NCI-H1092 (cell line): ENCODE measurements around the gene CENPP.

Source experiments
- DNase-seq: peaks from one replicate; lab custom pipeline; 2025; lab: John Stamatoyannopoulos, UW

CENPP gene

GRCh38 chr9:92640398-92641091, 314.8 kb downstream of the CENPP start:
- DNase-seq = no peak

DNA sequence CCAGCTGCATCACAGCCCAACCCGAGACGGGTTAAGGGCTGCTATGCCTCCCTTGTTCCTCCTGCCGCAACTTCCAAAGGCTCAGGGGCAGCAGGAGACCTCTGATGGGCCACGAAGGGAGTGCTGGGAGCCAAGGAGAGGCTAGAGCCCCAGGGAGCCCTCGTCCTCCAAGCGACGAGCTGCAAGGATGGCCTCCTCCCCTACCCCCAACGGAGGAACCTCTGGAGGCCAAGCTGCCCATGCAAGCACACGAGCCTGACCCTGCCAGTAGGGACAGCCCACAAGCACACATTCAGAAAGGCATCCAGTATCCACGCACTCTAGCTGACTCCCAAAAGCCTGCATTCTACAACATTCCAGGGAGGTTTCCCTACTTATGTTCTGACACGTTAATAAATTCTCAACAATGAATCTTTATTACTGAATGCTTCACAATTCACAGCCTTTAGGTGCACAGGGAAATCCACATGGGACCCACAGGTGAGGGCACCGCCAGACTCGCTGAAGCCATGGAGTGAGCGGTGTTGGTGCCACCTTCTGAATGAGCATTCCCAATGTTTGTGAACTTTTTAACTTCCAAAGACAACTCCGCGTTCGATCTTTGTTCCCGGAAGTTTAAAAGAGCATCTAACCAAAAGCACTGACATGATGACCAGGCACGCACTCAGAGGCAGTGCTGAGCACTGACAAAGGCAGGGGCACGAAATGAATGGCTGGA, 315.5 kb downstream of the CENPP start:
- no peak for DNase-seq

DNA sequence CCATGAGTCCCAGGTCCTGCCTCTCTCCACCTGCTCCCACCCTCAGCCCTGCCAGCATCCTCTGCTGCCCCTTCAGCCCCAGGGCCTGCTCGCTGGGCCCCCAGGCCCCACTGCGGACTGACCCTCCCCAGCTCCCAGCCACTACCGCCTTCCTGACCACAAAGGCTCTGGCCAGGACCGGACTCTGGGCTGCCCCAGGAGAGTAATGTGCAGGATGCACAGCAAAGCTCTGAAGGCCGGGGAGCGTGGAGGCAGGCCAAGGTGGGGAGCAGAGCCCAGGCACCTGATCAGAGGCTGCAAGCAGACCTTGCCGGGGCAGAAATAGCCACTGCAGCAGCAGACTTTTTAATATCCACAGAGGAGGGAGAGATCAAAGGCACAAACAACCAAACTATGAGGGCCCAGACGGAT, 316.3 kb downstream of the CENPP start:
- DNase-seq = no peak

- DNase-seq = no peak
Measured at GRCh38 chr9:92642564-92642963, 316.8 kb downstream of the CENPP start.

DNA sequence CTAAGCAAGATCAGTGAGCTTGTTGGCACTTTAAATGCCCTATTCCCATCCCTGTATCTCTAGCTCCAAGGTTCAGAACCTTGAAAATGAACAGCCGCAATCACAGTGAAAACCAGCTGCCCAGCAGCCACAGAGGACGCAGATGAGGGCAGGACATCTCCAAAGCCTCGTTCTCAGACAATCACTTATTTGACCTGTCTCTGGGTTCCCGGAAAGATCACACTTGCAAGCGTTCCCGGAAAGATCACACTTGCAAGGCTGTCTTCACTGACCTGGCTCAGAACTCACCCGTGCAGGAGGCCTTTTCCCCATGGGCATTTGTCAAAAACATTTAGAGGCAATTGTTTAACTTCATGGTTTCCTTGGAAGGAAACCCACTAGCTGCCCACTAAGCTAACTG, 318.5 kb downstream of the CENPP start:
- no peak for DNase-seq

DNA sequence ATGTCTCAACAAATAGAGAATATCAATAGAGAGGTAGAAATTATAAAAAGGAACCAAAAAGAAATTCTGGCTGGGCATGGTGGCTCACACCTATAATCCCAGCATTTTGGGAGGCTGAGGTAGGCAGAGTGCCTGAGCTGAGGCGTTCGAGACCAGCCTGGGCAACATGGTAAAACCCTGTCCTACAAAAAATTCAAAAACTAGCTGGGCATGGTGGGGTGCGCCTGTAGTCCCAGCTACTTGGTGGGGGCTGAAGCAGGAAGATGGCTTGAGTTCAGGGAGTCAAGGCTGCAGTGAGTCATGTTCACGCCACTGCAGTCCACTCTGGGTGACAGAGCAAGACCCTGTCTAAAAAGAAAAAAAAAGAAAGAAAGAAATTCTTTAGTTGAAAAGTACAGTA, 319.3 kb downstream of the CENPP start:
- no peak for DNase-seq

- no peak for DNase-seq
Measured at GRCh38 chr9:92647671-92648473, 322.1 kb downstream of the CENPP start.

DNA sequence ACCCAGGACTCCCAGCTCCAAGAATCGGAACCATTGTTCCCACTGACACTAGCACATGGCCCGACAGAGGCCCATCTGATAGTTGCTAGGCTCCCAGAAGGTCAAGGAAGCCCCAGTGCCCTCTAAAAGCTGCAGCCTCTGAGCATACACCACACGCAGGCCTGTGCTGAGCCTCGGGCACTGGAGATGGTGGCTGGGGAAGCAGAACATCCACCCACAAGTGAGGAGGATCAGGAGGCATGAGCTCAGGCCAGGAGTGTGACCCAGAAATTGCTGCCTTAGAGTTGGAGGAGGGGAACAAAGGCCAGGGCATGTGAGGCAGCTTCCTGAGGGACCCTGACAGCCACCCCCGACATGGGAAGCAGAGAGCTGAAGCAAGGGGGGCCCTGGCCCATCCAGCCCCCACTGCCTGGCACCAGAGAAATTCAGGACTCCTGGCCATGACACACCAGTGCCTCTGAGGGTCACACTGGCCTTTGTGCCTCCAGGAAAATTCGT, 322.8 kb downstream of the CENPP start:
- no peak for DNase-seq

GRCh38 chr9:92649007-92649406, 323.3 kb downstream of the CENPP start:
- DNase-seq = no peak

DNA sequence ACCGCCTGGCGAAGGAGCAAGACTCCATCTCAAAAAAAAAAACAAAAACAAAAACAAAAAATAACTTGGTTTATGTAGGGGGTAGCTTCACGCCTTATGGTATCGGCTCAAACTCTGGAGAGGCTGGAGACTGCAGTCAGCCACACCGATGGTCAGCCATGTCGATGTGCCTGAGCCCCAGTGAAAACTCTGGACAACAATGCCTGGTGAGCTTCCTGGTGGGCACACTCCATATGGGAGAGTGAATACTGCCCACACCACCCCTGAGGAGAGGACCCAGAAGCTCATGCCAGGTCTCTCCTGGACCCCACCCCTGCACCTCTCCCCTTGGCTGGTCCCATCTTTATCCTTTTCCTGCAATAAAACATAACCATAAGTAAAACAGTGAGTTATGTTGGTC, 324.5 kb downstream of the CENPP start:
- DNase-seq = no peak

DNA sequence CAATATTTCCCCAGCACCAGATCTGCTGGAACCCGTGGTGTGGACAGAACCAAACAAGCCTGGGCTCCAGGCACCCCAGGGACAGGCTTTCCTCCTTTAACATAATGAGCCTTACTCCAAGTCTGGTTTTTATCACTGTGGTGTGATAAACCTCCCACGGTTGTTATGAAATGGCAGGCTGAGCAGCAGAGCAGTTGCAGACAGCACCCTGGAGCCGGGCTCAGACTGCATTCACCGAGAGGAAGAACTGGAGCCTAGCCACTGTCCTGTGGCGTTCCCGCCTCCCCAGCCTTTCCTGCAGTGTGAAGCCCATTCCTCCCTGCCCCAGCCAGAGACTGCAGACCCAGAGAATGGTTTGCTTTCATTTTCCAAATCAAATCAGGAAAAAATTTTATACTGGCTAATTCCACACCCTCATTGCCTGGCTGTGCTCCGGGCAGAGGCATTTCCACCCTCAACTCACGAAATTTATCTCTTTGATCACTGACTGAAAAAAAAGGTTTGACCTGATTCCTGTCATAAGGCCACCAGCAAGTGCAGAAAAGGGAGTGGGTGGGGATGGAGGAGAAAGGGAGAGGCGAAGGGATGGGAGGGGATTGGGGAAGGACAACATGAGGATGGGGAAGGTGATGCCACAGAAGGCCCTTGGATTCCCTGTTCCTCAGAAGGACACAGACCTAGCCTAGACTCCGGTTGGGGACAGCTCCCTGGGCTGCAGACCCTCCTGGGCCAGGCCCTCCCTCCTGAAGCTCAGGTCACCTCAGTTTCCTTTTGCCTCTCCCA, 325.3 kb downstream of the CENPP start:
- DNase-seq = no peak

GRCh38 chr9:92652461-92652860, 326.7 kb downstream of the CENPP start:
- no peak for DNase-seq

DNA sequence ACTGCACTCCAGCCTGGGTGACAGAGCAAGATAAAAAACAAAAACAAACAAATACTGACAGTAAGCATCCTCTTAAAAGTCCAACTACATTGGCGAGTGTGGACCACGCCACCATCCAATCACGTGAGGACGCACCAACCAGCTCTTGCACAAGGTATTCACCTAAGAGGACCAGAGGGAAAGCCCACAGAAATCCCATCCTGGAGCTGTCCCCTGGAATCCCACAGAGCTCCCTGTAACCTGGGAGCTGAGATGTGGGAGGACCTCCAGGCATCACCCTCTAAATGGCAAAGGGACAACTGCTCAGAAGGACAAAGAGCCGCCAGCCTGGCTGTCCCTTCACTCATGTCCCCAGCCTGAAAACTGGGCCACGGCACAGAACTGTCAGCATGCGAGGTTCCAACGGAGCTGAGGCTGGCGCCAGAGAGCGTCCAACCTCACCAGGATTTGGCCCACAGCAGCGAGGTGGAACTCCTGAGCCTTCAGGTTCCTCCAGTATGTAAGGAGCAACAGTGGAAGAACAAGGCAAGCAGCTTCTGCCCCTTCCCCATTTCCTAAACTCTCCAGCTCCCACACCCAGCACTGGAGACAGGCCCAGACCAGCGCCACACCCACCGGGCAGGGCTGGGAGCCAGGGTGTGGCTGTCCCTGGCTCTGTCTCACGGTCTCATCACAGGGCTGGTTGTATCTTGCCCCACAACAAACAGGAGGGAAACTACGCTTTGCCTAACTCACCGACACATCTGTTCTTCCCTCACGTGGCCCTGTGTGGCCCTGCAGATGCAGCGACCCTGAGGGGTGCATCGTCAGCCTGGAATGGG, 328.9 kb downstream of the CENPP start:
- no peak for DNase-seq

DNA sequence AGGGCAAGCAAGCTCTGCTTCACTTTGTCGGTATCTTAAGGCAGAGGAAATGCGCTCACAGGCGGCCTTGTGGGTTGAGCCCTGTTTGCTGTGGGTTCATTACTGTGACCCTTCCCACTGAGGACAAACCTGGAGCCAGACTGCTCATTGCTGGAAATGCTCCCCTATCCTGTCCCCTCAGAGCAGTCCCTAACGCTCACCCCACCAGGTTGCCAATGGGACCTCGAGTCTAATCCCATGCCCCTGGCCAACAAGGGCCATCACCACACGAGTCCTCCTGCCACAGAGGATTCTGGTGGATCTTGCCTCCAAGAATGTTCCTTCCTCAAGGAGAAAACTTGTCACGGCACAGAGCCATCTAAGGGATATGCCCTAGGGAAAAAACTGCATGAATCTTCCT, 329.6 kb downstream of the CENPP start:
- no peak for DNase-seq

- DNase-seq = no peak
Measured at GRCh38 chr9:92655896-92656536, 330.3 kb downstream of the CENPP start.

GRCh38 chr9:92656537-92656925, 330.8 kb downstream of the CENPP start:
- no peak for DNase-seq

DNA sequence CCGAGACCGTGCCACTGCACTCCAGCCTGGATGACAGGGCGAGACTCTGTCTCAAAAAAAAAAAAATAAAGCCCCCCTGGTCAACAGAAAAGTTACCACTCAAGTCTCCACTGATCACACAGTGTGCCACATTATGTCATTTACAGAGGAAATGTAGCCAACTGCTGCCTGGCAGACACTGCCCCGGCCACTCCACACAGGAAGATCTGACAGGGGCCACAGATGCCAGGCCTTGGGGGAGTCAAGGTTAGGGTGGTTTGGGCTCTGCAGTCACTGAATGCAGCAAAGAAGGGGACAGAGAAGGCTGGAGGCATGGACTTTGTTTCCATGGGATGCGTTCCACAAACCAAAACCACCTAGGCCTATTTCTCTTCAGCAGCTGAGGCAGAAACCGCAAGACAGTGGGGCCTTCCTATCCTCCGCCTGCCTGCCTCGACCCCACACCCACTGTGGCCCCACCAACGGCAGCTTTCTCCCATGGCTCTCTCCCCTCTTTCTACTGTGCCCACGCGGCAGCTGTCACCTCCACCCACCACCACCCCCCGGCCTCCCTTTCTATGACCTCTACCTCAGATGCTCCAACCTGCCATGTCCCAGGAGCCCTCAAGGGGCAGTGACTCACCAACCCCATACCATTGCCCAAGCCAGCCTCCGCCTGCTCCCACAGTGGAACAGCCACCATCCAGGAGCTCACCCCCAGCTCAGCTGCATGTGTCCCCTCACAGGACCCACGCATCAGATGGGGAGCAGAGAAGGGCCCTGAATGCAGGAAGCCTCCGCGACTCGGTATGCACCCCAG, 331.7 kb downstream of the CENPP start:
- DNase-seq = no peak

DNA sequence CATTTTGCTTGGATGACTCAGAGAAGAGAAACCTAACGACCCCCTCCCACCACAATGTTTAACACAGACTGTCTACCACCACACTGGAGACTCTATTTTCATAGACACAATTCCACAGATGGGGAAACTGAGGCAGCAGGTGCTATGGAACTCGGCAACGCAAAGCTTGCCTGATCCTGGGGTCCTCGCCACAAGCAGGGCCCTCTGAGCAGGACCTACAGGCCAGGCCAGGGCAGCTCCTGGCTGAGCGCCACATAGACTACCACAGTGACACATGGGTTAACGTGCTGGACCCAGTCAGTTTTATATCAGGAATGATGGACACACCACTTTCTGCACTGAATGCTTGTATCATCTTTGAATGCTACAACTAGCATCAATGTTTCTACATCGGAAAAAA, 332.4 kb downstream of the CENPP start:
- DNase-seq = no peak

DNA sequence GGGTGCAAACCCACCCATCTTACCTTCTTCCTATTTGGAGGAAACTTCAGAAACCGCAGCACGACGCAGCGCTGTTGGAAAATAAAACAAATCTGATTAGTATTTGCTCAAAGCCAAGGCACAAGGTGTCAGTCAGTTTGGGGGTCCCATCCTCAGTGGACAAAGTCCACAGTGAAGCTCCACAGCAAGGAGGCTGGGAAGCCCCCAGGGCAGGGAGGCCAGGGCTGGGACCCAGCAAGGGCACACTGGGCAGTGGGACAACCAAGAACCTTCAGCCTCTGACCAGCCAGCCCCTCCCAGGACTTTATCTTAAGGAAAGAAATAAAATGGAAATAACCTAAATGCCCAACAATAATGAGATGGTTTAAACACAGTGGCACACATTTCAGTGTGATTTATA, 332.9 kb downstream of the CENPP start:
- no peak for DNase-seq

GRCh38 chr9:92659601-92660000, 333.8 kb downstream of the CENPP start:
- DNase-seq = no peak
